Activated naive CD4-positive, alpha-beta T cell treated with anti-CD3 and anti-CD28 coated beads, Interleukin-2, amount 10 ng/mL, durations not matched to agents 7 days and 5 days (primary cell): ENCODE measurements around the gene GH1.

Experiments
- CTCF ChIA-PET: fragments of 350-600 bp; sonication (Branson Sonifier 250); formaldehyde crosslinking; loops from one replicate; lab custom pipeline; 2021; ENCODE audit warnings: antibody characterized with exemption; lab: Charles Lee
- DNase-seq: peaks from one replicate; pipeline ENCODE4 v3.0.0-alpha.2; 2020
- H3K27ac Mint-ChIP-seq: one replicate; pipeline ENCODE4 v1.8.0; 2021; ENCODE audit warnings: mild to moderate bottlenecking, moderate library complexity, mixed read lengths
- H3K27me3 Mint-ChIP-seq: one replicate; pipeline ENCODE4 v1.8.0; 2021; ENCODE audit warnings: mild to moderate bottlenecking, mixed read lengths
- H3K36me3 Mint-ChIP-seq: one replicate; pipeline ENCODE4 v1.8.0; 2021; ENCODE audit warnings: mixed read lengths
- H3K4me1 Mint-ChIP-seq: one replicate; pipeline ENCODE4 v1.8.0; 2021; ENCODE audit warnings: mixed read lengths
- H3K4me3 Mint-ChIP-seq: one replicate; pipeline ENCODE4 v1.8.0; 2021; ENCODE audit warnings: mild to moderate bottlenecking, moderate library complexity, mixed read lengths
- H3K9me3 Mint-ChIP-seq: one replicate; pipeline ENCODE4 v1.8.0; 2021; ENCODE audit warnings: mixed read lengths

The GH1 gene

DNA sequence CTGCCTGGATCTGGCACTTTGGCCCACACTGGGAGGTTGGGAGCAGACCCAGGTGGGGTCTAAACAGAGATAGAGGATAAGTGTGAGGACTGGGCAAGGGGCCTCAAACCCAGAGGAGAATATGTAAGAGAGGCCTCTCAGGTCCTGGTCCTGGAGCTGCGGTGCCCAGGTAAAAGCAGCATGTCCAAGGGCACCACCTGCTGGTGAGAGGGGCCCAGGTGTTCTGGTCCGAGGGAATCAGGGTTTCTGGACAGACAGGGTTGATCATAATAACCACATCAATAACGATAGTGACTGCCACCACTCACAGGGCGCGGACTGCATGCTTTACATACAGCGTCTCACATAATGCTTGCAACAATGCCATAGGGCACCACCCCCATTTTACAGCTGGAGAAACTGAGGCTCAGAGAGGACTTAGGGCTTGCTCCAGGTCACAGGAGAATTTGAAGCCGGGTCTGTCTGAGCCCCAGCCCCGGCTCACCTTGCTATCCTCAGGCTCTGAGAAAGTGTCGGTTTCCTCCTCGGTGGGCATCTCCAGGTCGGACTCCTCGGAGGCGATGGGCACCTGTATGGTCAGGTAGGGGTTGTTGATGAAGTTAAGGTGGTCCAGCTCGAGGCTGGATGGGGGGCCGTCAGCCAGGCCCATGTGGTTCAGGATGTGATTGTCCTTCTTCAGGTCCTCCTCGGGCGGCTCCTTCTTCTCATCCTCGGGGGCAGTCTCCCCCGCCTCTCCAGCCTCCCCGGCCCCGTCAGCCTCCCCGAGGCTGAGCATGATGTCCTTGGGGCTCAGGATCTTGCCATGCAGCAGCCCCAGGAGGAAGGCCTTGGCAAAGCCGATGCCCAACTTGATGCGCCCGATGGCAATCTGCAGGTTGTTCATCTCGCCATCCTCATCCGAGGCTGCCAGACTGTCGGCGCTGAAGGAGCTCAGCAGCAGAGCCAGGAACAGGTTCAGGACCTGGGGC lies 32.6 kb upstream of the GH1 start:
- H3K36me3 Mint-ChIP-seq, result no peaks in the 10 kb centered on the region
- H3K27ac Mint-ChIP-seq, result no peak overlapping the region
- DNase-seq, result peak; percentile 61
- H3K9me3 Mint-ChIP-seq, result no peaks in the 10 kb centered on the region
- peaks cover 61% of the 10 kb centered on the region for H3K27me3 Mint-ChIP-seq
- CTCF ChIA-PET, result interaction anchor here (0.6 to 2.5 kb wide), 15 partner anchors 12 to 188 kb away, joined by 3 to 22 read pairs (median 4); partner anchors contain the start of genes CD79B, CSHL1 and GH1
- peaks cover 32% of the 10 kb centered on the region for H3K4me1 Mint-ChIP-seq
- no peak overlapping the region for H3K4me3 Mint-ChIP-seq

DNA sequence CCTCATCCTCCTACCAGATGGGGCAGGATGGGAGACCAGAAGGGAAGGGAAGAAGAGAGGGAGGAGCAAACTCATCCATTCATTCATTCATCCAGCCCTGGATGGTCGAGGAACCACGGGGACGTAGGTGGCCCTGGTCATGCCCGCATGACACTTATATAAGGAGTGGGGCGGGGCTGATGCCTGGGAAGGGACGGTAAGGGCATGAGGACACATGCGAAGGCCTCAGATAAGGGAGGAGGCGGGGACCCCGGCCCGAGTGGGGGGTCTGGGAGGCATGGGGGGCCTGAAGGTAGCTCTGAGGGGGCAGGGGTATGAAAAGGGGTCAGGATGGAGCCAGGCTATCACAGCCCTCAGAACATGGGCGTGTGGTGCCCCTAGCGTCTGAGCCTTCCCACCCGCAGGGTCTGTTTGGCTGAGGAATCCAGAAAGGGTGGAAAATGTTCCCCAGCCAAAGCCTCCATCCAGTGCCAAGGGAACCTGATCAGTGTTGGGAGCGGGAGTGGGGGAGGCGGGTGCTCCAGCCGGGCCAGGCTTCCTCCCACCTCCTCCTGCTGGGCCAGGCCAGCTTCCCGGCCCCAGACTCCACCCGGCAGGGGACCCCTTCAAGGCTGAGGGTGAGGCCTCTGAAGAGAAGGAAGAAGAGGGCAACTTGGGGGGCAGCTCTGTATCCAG lies 31.1 kb upstream of the GH1 start:
- Mint-ChIP-seq H3K36me3 (no peaks in the 10 kb centered on the region), H3K27me3 (peaks cover 68% of the 10 kb centered on the region), H3K9me3 (no peaks in the 10 kb centered on the region), H3K27ac (no peak overlapping the region), H3K4me1 (peaks cover 41% of the 10 kb centered on the region), H3K4me3 (no peak overlapping the region)
- CTCF ChIA-PET, result interaction anchor here (0.6 to 2.5 kb wide), 12 partner anchors 10 to 101 kb away, joined by 3 to 22 read pairs (median 4); partner anchors contain the start of genes CD79B and GH1
- DNase-seq, result no peak

DNA sequence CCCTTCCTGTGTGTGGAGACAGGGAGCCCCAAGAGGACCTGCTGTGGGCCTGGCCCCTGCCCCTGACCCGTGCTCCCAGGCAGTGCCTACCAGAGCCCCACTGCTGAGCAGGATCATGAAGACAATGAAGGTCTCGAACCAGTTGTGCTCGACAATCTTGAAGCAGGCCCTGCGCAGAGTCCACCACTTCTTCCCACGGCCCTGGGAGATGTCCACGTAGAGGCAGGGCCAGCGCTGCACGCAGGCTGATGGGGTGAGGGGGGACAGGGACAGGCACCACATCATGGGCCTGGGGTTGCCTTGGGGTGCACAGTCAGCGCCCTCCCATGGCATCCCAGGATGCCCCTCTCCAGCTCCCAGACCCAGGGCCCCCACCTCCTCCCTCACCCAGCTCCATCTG lies 29.9 kb upstream of the GH1 start:
- no peak for DNase-seq
- Mint-ChIP-seq H3K27ac (no peak overlapping the region), H3K4me3 (no peak overlapping the region), H3K36me3 (no peaks in the 10 kb centered on the region), H3K9me3 (no peaks in the 10 kb centered on the region), H3K4me1 (peaks cover 29% of the 10 kb centered on the region), H3K27me3 (peaks cover 75% of the 10 kb centered on the region)
- CTCF ChIA-PET, result interaction anchor here (0.8 to 1.2 kb wide), 4 partner anchors 11 to 37 kb away, joined by 3 to 5 read pairs (median 4); no protein-coding TSS in a partner anchor

DNA sequence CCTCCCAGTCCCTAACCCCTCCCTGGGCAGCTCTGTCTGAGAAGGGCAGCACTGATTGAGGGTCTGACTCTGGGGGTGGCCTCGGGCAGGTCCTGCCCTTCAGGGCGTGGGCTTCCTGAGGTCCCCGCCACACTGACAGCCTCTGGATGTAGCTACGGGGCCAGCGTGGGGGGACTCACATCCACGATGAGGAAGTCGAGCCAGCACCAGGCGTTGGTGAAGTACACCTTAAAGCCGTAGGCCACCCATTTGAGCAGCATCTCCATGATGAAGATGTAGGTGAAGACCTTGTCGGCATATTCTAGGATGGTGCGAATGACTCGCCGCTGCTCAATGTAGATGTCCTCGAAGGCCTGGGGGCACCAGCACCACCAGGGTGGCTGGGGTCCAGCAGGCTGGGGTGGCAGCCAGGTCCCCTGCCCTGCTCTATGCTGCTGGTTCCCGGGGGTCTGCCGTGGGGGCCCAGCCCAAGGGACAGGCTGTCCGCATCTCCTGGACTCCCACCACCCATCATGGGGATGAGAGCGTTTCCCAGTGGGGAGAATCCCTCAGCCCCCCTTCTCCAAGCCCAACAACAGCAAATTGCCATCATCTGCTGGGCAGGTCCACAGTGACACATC lies 29.2 kb upstream of the GH1 start:
- H3K27me3 Mint-ChIP-seq, result peaks cover 82% of the 10 kb centered on the region
- H3K27ac Mint-ChIP-seq, result no peak overlapping the region
- CTCF ChIA-PET, result interaction anchor here (2.2 to 3.1 kb wide), 5 partner anchors 16 to 186 kb away, joined by 17 to 62 read pairs (median 20); partner anchors contain the start of genes CD79B and GH1
- no peak for DNase-seq
- no peak overlapping the region for H3K4me3 Mint-ChIP-seq
- H3K9me3 Mint-ChIP-seq, result no peaks in the 10 kb centered on the region
- H3K4me1 Mint-ChIP-seq, result peaks cover 27% of the 10 kb centered on the region
- H3K36me3 Mint-ChIP-seq, result no peaks in the 10 kb centered on the region

DNA sequence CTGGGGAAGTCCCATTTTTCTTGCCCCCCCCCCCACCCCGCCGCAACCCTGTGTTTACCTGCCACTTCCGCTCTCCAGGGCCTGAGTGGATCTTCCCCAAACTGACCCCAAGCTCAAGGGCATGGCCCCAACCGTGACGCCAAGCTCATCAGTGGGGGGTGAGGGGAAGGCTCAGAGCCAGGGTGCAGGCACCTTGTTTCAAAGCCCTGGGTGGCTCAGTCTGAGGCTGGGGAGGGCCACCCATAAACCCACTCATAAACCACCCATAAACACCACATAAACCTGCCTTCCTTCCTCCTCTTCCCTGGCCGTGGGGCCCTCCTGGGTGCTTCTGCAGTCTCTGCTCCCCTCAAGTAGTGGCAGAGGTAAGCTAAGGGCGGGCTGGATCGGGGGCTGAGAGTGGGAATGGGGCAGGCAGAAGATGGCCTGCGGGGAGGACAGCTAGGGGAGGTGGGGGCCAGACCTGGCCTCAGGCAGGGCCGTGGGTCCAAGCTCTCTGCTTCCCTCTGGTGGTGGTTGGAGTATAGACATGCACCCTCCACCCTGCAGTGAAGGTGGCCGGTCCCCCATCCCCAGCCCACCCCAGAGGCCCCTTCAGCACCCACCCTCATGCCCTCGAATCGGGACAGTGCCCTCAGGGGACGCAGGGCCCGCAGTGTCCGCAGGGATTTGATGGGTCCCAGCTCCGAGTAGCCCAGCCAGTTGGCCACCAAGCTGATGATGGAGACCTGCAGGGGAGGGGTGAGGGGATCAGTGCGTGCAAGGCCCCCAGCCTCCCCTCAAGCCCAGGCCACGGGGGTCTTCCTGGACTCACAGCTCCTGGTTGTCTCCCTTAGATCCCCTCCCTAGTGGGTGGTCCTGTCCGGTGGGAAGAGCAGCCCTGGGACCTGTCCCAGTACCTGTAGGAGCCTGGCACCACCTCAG lies 28.1 kb upstream of the GH1 start:
- Mint-ChIP-seq H3K27ac (peak overlapping the region; percentile 85), H3K36me3 (no peaks in the 10 kb centered on the region), H3K9me3 (no peaks in the 10 kb centered on the region), H3K27me3 (peaks cover 81% of the 10 kb centered on the region), H3K4me3 (peak overlapping the region; percentile 54), H3K4me1 (peaks cover 23% of the 10 kb centered on the region)
- DNase-seq, result peak; percentile 72
- CTCF ChIA-PET, result interaction anchor here (0.9 to 3.1 kb wide), 28 partner anchors 11 to 187 kb away, joined by 3 to 62 read pairs (median 6); partner anchors contain the start of genes CD79B, CSHL1, GH1 and ICAM2

DNA sequence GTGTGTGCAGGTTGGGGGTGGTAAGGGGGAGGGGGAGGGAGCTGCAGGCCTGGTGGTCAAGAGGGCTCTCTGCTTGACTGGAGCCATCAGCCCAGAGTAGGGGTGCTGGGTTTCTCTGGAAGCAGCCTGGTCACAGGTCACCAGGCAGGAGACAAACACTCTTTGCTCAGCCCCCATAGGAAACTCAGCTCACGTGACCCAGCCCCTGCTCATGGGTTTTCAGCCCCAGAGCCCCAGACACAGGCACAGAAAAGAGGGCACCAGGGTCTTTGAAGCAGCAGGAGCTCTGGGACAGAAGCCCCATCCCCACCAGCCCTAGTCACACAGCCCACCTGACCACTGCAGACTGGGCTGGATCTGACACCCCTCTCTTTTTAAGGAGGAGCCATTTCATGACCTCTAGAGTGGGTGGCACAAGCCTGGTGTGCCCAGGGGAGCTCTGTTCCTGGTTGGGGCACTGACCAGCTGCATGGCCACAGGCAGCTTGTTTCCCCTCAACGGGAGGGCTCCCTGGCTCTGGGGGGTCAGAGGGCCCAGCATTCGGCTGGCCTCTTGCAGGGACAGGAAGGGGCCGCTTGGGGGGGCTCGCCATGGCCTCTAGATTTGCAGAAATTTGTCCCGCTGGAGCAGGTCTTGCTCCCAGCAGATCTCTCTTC lies 27.3 kb upstream of the GH1 start:
- Mint-ChIP-seq H3K4me1 (peaks cover 23% of the 10 kb centered on the region), H3K27ac (peak overlapping the region; percentile 33), H3K4me3 (no peak overlapping the region)

DNA sequence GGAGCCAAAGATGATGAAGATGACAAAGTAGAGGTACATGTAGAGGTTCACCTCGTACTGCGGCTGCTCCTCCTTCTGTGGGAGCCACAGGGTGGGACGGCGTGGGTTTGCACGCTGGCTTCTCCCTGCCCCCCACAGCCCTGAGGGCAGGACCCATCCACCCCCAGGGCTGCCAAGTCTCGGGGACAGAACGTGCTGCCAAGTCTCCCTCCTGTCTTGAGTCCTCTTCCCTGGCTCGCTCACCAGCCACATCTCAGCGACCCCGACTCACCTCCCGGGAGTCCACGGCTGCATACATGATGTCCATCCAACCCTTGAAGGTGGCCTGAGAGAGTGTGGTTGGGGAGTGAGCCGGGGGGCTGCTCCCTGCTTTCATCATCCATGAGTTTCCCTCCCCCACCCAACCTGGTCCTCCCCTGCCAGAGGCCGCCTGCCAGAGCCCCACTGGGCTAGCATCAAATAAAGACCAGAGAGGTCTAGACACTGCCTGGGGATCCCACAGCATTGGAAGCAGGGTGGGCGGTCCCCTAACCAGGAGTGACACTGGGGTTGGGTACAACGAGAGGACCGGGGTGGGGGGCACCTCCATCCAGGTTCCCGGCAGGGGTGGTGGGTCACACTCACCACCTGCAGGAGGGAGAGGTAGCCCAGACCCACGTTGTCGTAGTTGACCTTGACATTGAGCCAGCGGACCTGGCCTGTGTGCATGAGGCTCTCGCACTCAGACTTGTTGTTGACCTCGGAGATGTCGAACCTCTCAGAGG lies 26.3 kb upstream of the GH1 start:
- peaks cover 23% of the 10 kb centered on the region for H3K4me1 Mint-ChIP-seq
- H3K9me3 Mint-ChIP-seq, result no peaks in the 10 kb centered on the region
- no peak overlapping the region for H3K27ac Mint-ChIP-seq
- CTCF ChIA-PET, result interaction anchor here (1.6 to 3.1 kb wide), 6 partner anchors 17 to 81 kb away, joined by 7 to 62 read pairs (median 17); partner anchors contain the start of genes CSHL1 and GH1
- no peaks in the 10 kb centered on the region for H3K36me3 Mint-ChIP-seq
- peaks cover 87% of the 10 kb centered on the region for H3K27me3 Mint-ChIP-seq
- DNase-seq, result no peak
- no peak overlapping the region for H3K4me3 Mint-ChIP-seq

More for the DNA sequence above, 27.3 kb upstream of the GH1 start:
- no peaks in the 10 kb centered on the region for H3K36me3 Mint-ChIP-seq
- CTCF ChIA-PET, result interaction anchor here (0.9 to 3.1 kb wide), 28 partner anchors 12 to 188 kb away, joined by 3 to 62 read pairs (median 6); partner anchors contain the start of genes CD79B, CSHL1, GH1 and ICAM2
- H3K27me3 Mint-ChIP-seq, result peaks cover 84% of the 10 kb centered on the region
- DNase-seq, result peak; percentile 33
- H3K9me3 Mint-ChIP-seq, result no peaks in the 10 kb centered on the region

DNA sequence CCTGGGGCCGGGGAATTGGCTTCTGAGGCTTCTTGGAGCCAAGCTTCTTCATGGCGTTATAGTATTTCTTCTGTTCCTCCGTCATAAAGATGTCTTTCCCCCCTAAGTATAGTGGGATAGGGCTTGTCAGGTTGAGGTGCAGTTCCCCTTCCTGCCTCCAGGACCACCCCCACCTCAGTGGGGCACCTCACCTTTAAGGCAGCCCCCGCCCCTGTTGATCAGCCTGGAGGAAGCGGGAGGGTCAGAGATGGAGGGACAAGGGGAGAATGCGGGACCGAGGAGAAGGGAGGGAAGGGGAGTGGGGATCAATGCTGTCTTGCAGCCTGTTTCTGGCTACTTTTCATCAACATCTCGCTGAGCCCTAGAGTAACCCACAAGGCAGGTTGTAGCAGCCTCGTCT lies 25.1 kb upstream of the GH1 start:
- CTCF ChIA-PET, result no interaction called here
- H3K4me1 Mint-ChIP-seq, result peaks cover 32% of the 10 kb centered on the region
- H3K27me3 Mint-ChIP-seq, result peaks cover 82% of the 10 kb centered on the region
- H3K36me3 Mint-ChIP-seq, result no peaks in the 10 kb centered on the region
- no peak overlapping the region for H3K27ac Mint-ChIP-seq
- DNase-seq, result no peak
- H3K4me3 Mint-ChIP-seq, result no peak overlapping the region
- no peaks in the 10 kb centered on the region for H3K9me3 Mint-ChIP-seq

DNA sequence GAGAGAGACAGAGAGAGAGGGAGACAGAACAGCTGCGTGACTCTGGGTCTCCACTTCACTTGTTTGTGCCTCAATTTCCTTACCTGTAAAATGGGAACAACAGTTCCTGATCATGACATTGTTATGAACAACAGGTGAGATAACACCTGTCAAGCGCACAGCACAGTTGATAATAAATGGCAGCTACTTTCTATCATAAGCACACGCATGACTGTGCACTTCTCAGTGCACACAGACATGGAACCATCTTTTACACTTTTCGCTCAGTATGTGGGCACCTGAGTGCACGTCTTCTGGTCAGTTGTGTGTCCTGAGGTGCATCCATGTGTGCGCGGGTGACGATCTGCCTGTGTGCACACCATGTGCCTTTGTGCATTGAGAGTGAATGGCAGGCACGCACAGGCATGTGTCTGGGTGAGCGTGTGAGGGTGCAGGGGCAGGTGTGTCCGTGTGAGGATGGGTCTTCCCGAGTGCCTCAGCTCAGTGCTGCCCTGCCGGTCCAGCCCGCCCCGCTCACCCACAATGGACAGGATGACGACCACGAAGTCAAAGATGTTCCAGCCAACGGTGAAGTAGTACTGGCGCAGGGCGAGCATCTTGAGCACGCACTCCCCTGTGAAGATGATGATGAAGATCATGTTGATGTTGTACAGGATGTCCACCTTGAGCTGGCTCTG lies 23.8 kb upstream of the GH1 start:
- peak overlapping the region; percentile 61 for H3K27ac Mint-ChIP-seq
- CTCF ChIA-PET, result no interaction called here
- H3K4me1 Mint-ChIP-seq, result peaks cover 38% of the 10 kb centered on the region
- no peaks in the 10 kb centered on the region for H3K36me3 Mint-ChIP-seq
- no peaks in the 10 kb centered on the region for H3K9me3 Mint-ChIP-seq
- no peak for DNase-seq
- peaks cover 87% of the 10 kb centered on the region for H3K27me3 Mint-ChIP-seq
- H3K4me3 Mint-ChIP-seq, result no peak overlapping the region

DNA sequence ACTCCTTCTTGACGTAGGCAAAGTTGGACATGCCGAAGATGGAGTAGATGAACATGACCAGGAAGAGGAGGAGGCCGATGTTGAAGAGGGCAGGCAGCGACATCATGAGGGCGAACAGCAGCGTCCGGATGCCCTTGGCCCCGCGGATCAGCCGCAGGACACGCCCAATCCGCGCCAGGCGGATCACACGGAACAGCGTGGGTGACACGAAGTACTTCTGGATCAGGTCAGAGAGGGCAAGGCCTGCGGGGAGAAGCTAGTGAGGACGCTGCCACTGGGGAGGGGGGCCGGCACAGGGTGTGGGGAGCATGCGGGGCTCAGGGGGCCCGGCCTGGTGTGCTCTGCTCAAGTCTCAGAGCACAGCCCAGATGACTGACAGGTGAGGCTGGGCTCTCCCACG lies 23.1 kb upstream of the GH1 start:
- Mint-ChIP-seq H3K27me3 (peaks cover 90% of the 10 kb centered on the region), H3K9me3 (no peaks in the 10 kb centered on the region), H3K4me3 (no peak overlapping the region), H3K36me3 (no peaks in the 10 kb centered on the region), H3K27ac (no peak overlapping the region), H3K4me1 (peaks cover 33% of the 10 kb centered on the region)
- CTCF ChIA-PET, result no interaction called here
- no peak for DNase-seq

DNA sequence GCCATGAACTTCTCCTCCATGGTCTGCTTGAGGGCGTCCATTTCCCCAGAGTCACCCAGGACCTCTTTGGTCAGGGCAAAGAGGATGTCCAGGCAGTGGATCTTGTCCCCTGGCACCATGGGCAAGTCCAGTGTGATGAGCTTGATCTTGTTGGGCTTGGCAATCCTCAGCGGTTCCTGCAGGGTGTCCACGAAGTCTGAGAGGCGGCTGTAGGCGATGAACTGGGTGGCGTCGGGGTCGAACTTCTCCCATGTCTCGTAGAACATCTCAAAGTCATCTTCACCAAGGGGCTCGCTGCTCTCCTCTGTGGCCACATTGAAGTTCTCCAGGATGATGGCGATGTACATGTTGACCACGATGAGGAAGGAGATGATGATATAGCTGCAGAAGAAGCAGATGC lies 22.5 kb upstream of the GH1 start:
- Mint-ChIP-seq H3K4me1 (peaks cover 28% of the 10 kb centered on the region), H3K27me3 (peaks cover 85% of the 10 kb centered on the region), H3K36me3 (no peaks in the 10 kb centered on the region), H3K27ac (peak overlapping the region; percentile 33), H3K9me3 (no peaks in the 10 kb centered on the region), H3K4me3 (no peak overlapping the region)
- no peak for DNase-seq
- CTCF ChIA-PET, result no interaction called here
